Measurements from ENCODE around the gene SULT1E1.

SULT1E1 gene

DNA sequence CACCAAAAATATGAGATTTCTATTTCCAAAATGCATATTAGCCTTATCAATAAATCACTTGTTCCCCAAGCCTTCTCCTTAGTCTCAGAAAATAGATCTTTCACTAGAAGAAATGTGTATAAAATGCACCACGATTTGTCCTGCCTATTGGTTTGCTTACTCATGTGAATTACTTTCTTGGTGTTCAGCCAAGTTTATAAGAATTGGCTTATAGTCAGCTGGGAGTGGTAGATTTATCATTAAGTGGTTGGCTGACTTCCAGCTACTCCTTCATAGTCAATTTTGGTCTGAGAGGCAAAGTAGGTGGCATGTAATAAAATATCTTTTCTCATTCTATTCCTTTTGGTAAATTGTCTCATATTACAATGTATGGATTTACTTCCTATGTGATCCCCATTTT, 1.3 kb downstream of the SULT1E1 start (continued):
- TF ChIP-seq, protein P1, sequence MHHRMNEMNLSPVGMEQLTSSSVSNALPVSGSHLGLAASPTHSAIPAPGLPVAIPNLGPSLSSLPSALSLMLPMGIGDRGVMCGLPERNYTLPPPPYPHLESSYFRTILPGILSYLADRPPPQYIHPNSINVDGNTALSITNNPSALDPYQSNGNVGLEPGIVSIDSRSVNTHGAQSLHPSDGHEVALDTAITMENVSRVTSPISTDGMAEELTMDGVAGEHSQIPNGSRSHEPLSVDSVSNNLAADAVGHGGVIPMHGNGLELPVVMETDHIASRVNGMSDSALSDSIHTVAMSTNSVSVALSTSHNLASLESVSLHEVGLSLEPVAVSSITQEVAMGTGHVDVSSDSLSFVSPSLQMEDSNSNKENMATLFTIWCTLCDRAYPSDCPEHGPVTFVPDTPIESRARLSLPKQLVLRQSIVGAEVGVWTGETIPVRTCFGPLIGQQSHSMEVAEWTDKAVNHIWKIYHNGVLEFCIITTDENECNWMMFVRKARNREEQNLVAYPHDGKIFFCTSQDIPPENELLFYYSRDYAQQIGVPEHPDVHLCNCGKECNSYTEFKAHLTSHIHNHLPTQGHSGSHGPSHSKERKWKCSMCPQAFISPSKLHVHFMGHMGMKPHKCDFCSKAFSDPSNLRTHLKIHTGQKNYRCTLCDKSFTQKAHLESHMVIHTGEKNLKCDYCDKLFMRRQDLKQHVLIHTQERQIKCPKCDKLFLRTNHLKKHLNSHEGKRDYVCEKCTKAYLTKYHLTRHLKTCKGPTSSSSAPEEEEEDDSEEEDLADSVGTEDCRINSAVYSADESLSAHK (tag by site-specific recombination; IDR thresholded peaks at IDR 0.05): no peak

- H3K36me3 ChIP-seq (ENCODE audit: control insufficient read depth in 2 of 2, insufficient read depth in 1 of 2, low read length in 2 of 2): no peaks in the 10 kb centered on the region
- no peaks in the 10 kb centered on the region for H3K4me1 ChIP-seq (ENCODE audit: control insufficient read depth, insufficient read depth, low read length)
- no peak overlapping the region for H3K27ac ChIP-seq (ENCODE audit: extremely low read depth, low read depth, low read length)
- ChIA-PET CTCF (no interaction called here), POLR2A (no interaction called here)
- no peak for TF ChIP-seq GFI1B (tag by site-specific recombination; IDR thresholded peaks at IDR 0.05)
- TF ChIP-seq, protein P2, sequence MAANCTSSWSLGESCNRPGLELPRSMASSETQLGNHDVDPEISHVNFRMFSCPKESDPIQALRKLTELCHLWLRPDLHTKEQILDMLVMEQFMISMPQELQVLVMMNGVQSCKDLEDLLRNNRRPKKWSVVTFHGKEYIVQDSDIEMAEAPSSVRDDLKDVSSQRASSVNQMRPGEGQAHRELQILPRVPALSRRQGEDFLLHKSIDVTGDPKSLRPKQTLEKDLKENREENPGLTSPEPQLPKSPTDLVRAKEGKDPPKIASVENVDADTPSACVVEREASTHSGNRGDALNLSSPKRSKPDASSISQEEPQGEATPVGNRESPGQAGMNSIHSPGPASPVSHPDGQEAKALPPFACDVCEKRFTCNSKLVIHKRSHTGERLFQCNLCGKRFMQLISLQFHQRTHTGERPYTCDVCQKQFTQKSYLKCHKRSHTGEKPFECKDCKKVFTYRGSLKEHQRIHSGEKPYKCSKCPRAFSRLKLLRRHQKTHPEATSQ (tag by site-specific recombination; IDR thresholded peaks at IDR 0.05): no peak
- TF ChIP-seq ZBTB17 (tag by site-specific recombination; IDR thresholded peaks at IDR 0.05): no peak
- TF ChIP-seq OSR2 (tag by site-specific recombination; IDR thresholded peaks at IDR 0.05): no peak
- no peak for TF ChIP-seq ZNF843 (tag by site-specific recombination; IDR thresholded peaks at IDR 0.05)
- no peak for TF ChIP-seq ZFP69B (tag by site-specific recombination; IDR thresholded peaks at IDR 0.05)
- TF ChIP-seq RBAK (tag by site-specific recombination; IDR thresholded peaks at IDR 0.05): no peak
- TF ChIP-seq HOXA7 (CRISPR knock-in tag; IDR thresholded peaks at IDR 0.05; ENCODE audit: borderline replicate concordance): no peak
- TF ChIP-seq PATZ1 (tag by site-specific recombination; IDR thresholded peaks at IDR 0.05): no peak
- no peak overlapping the region for H3K4me3 ChIP-seq (ENCODE audit: low read depth, low read length)
- no peaks in the 10 kb centered on the region for H3K9me3 ChIP-seq (ENCODE audit: control insufficient read depth, insufficient read depth, low read depth, low read length)
These were observed 4.1 kb downstream of the SULT1E1 start for GRCh38 chr4:69855822-69856221.

DNA sequence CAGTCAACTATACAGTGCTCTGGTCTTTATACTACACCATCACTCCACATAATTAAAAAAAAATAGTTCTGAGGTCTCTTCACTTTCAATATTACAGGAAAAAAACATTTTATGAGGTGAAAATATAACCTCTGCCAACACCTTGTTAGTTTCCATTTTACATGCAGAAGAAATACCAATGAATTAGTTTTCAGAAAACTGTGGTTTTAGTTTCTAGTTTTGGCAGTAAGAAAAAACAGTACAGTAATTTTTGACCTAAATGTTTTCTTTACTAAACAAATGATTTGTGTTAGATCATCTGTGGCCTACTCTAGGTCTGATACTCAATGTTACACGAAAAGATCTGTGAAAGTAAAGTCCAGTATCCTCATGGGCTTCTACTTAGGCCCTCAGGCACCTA, 10.0 kb downstream of the SULT1E1 start:
- no peaks in the 10 kb centered on the region for H3K36me3 ChIP-seq (ENCODE audit: control insufficient read depth in 2 of 2, insufficient read depth in 1 of 2, low read length in 2 of 2)
- H3K9me3 ChIP-seq (ENCODE audit: control insufficient read depth, insufficient read depth, low read depth, low read length): no peaks in the 10 kb centered on the region
- CTCF ChIA-PET: no interaction called here
- no peak overlapping the region for H3K4me3 ChIP-seq (ENCODE audit: low read depth, low read length)
- no peak overlapping the region for H3K27ac ChIP-seq (ENCODE audit: extremely low read depth, low read depth, low read length)
- no peaks in the 10 kb centered on the region for H3K4me1 ChIP-seq (ENCODE audit: control insufficient read depth, insufficient read depth, low read length)
- POLR2A ChIA-PET: no interaction called here
- no peak for TF ChIP-seq ZNF169 (tag by site-specific recombination; IDR thresholded peaks at IDR 0.05)
- TF ChIP-seq ZBTB26 (tag by site-specific recombination; optimal IDR thresholded peaks at IDR 0.05): no peak
- no peak for TF ChIP-seq ZNF398 (tag by site-specific recombination; IDR thresholded peaks at IDR 0.05)
- TF ChIP-seq ZNF843 (tag by site-specific recombination; IDR thresholded peaks at IDR 0.05): no peak
- no peak for TF ChIP-seq ZNF473 (tag by site-specific recombination; IDR thresholded peaks at IDR 0.05)
- TF ChIP-seq ATF2 (tag by site-specific recombination; IDR thresholded peaks at IDR 0.05; ENCODE audit: low read depth): no peak
- no peak for TF ChIP-seq PRDM1 (tag by site-specific recombination; IDR thresholded peaks at IDR 0.05)
- TF ChIP-seq ZNF664 (tag by site-specific recombination; IDR thresholded peaks at IDR 0.05): no peak
- TF ChIP-seq EGR2 (tag by site-specific recombination; IDR thresholded peaks at IDR 0.05; ENCODE audit: low read depth): no peak
- no peak for TF ChIP-seq ZNF311 (tag by site-specific recombination; IDR thresholded peaks at IDR 0.05; ENCODE audit: borderline replicate concordance)
- TF ChIP-seq ZNF426 (tag by site-specific recombination; IDR thresholded peaks at IDR 0.05): no peak
- TF ChIP-seq KLF7 (tag by site-specific recombination; IDR thresholded peaks at IDR 0.05; ENCODE audit: borderline replicate concordance): no peak
- TF ChIP-seq, protein P1 (tag by site-specific recombination; IDR thresholded peaks at IDR 0.05): no peak

Measured in HEK293 (cell line).